Measurements from ENCODE around the gene CTAG2. TPM values are rescaled to one million over a fixed set of nuclear protein-coding genes. Genes with fewer than 3 reads are reported as not detected.

CTAG2 gene
- total RNA-seq, 2 experiments from 2014 or later: not detected

- H3K4me3 Mint-ChIP-seq: no peak overlapping the region
- ATAC-seq (no peak), DNase-seq (no peak)
- intact Hi-C loops (cut with micrococcal nuclease): no loop called here
- ChIA-PET CTCF (no interaction called here), POLR2A (no interaction called here)
- no peaks in the 10 kb centered on the region for H3K36me3 Mint-ChIP-seq (ENCODE audit: low read depth)
- H3K9me3 Mint-ChIP-seq: no peaks in the 10 kb centered on the region
- H3K27me3 Mint-ChIP-seq: no peaks in the 10 kb centered on the region
- H3K4me1 Mint-ChIP-seq (ENCODE audit: low read depth): peaks cover 5% of the 10 kb centered on the region
- TF ChIP-seq, protein P1, sequence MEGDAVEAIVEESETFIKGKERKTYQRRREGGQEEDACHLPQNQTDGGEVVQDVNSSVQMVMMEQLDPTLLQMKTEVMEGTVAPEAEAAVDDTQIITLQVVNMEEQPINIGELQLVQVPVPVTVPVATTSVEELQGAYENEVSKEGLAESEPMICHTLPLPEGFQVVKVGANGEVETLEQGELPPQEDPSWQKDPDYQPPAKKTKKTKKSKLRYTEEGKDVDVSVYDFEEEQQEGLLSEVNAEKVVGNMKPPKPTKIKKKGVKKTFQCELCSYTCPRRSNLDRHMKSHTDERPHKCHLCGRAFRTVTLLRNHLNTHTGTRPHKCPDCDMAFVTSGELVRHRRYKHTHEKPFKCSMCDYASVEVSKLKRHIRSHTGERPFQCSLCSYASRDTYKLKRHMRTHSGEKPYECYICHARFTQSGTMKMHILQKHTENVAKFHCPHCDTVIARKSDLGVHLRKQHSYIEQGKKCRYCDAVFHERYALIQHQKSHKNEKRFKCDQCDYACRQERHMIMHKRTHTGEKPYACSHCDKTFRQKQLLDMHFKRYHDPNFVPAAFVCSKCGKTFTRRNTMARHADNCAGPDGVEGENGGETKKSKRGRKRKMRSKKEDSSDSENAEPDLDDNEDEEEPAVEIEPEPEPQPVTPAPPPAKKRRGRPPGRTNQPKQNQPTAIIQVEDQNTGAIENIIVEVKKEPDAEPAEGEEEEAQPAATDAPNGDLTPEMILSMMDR (IDR thresholded peaks at IDR 0.05): no peak
- no peak overlapping the region for H3K27ac Mint-ChIP-seq
Observed at GRCh38 chrX:154607370-154607769, 46.0 kb downstream of the CTAG2 start.

- intact Hi-C loops (cut with micrococcal nuclease): no loop called here
- peaks cover 6% of the 10 kb centered on the region for H3K4me1 Mint-ChIP-seq (ENCODE audit: low read depth)
- no peaks in the 10 kb centered on the region for H3K36me3 Mint-ChIP-seq (ENCODE audit: low read depth)
- no peak overlapping the region for H3K4me3 Mint-ChIP-seq
- TF ChIP-seq, protein P1 (IDR thresholded peaks at IDR 0.05): no peak
- no peaks in the 10 kb centered on the region for H3K9me3 Mint-ChIP-seq
- ChIA-PET POLR2A (interaction anchor here (0.7 kb wide), 1 partner anchor 170 kb away, joined by 3 read pairs; no protein-coding TSS in a partner anchor), CTCF (no interaction called here)
- H3K27ac Mint-ChIP-seq: no peak overlapping the region
- no peaks in the 10 kb centered on the region for H3K27me3 Mint-ChIP-seq
- ATAC-seq (no peak), DNase-seq (no peak)
Observed at GRCh38 chrX:154605566-154605965, 47.8 kb downstream of the CTAG2 start.

DNA sequence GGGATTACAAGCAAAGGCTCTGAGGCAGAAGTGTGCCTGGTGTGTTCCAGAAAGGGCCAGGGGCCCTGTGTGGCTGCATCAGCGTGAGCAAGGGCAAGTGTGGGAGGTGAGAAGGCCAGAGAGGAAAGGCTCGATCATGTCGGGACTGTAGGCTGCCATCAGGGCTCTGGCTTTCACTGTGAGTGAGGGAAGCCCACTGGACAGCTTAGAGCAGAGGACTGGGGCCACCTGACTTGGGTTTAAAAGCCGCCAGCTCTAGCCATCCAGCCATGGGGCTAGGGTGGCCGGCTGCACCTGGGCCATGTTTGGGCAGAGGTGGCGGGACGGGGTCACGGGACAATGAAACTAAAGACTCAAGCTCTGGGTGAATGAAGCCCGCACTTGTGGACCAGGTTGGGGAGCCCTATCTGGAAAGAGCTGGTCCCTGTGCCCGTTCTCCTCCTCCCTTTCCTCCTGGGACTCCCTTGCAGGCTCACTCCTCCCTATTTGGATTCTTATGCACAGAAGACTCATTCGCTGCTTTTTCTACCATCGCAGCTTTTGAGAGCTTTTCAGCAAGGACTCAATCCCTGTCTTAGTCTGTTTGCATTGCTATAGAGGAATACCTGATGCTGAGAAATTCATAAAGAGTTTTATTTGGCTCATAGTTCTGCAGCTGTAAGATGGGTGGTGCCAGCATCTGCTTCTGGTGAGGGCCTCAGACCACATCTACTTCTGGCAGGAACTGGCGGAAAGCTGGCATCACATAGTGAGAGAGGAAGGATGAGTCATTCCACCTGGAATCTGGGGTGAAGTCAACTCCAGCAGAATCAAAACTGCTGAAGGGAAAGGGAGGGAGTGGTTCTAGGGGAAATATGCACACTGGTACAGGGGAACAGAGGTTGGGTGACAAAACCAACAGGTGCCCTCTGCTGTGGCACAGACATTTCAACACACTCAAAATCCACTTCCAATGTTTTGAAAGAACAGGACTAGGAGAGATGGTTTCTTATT lies 49.6 kb downstream of the CTAG2 start:
- DNase-seq (no peak), ATAC-seq (no peak)
- ChIA-PET POLR2A (no interaction called here), CTCF (no interaction called here)
- Mint-ChIP-seq H3K36me3 (ENCODE audit: low read depth) (no peaks in the 10 kb centered on the region), H3K4me1 (ENCODE audit: low read depth) (peaks cover 16% of the 10 kb centered on the region), H3K9me3 (no peaks in the 10 kb centered on the region), H3K27me3 (no peaks in the 10 kb centered on the region), H3K27ac (no peak overlapping the region), H3K4me3 (no peak overlapping the region)
- intact Hi-C loops (cut with micrococcal nuclease): no loop called here
- TF ChIP-seq, protein P1 (IDR thresholded peaks at IDR 0.05): no peak

DNA sequence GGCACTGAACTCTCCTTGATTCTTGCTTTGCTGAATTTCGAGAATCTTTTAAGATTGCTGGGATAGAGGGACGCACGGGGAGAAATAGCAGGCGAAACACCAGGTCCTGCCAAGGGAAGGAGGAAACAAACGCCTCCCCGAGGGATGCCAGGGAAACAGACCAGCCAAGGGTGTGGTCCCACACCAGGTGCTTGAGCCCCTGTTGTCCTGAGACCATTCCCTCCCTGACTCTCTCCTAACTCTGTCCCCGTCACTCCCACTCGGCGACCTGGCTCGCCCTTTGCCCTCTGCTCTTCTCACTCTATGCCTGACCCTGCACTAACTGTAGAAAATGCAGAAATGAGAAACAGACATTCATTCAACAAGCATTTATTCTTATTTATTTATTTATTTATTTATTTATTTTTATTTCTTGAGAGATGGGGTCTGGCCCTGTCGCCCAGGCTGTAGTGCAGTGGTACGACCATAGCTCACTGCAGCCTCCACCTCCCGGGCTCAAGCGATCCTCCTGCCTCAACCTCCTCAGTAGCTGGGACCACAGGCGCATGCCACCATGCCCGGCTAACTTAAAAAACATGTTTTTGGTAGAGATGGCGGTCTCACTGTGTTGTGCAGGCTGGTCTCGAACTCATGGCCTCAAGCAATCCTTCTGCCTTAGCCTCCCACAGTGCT lies 50.5 kb downstream of the CTAG2 start:
- intact Hi-C loops (cut with micrococcal nuclease): no loop called here
- Mint-ChIP-seq H3K27ac (no peak overlapping the region), H3K4me3 (no peak overlapping the region), H3K4me1 (ENCODE audit: low read depth) (peaks cover 16% of the 10 kb centered on the region), H3K9me3 (no peaks in the 10 kb centered on the region), H3K27me3 (no peaks in the 10 kb centered on the region), H3K36me3 (ENCODE audit: low read depth) (no peaks in the 10 kb centered on the region)
- TF ChIP-seq, protein P1 (IDR thresholded peaks at IDR 0.05): no peak
- CTCF ChIA-PET: no interaction called here
- ATAC-seq (no peak), DNase-seq (no peak)
- POLR2A ChIA-PET: no interaction called here

GRCh38 chrX:154602226-154602625 lies 51.2 kb downstream of the CTAG2 start:
- Mint-ChIP-seq H3K27me3 (no peaks in the 10 kb centered on the region), H3K4me1 (ENCODE audit: low read depth) (peaks cover 16% of the 10 kb centered on the region), H3K4me3 (no peak overlapping the region), H3K9me3 (no peaks in the 10 kb centered on the region), H3K27ac (no peak overlapping the region), H3K36me3 (ENCODE audit: low read depth) (no peaks in the 10 kb centered on the region)
- ATAC-seq (no peak), DNase-seq (no peak)
- TF ChIP-seq, protein P1 (IDR thresholded peaks at IDR 0.05): no peak
- ChIA-PET CTCF (no interaction called here), POLR2A (no interaction called here)
- intact Hi-C loops (cut with micrococcal nuclease): no loop called here

All from activated CD8-positive, alpha-beta T cell treated with anti-CD3 and anti-CD28 coated beads for 36 hours (primary cell).